GM23338 (cell line): Measurements from ENCODE around the gene CHRM4. TPM values are rescaled to one million over a fixed set of nuclear protein-coding genes. Genes with fewer than 3 reads are reported as not detected.

Source experiments
- ATAC-seq: fragments of 200-7000 bp; cut with Tn5 transposase; 3 replicates; pipeline ENCODE4 v1.9.1; 2020
- DNase-seq: peaks from one replicate; pipeline ENCODE4 v3.0.0-alpha.2; 2015; ENCODE audit warnings: low spot score
- H2AFZ ChIP-seq: fragments of 200-600 bp; sonication (generic); 2 replicates; pipeline ENCODE4 v1.8.0; 2016; ENCODE audit warnings: antibody characterized with exemption, mild to moderate bottlenecking, moderate library complexity
- H3F3A ChIP-seq: fragments of 200-600 bp; sonication (generic); replicated peaks from 2 replicates; pipeline ENCODE4 v1.8.0; 2017; ENCODE audit warnings: antibody characterized with exemption, mixed run types, low read depth
- H3K27ac ChIP-seq: fragments of 200-600 bp; sonication (generic); 2 replicates; pipeline ENCODE4 v1.6.1; 2016; ENCODE audit warnings: low read depth
- H3K27me3 ChIP-seq: fragments of 200-600 bp; sonication (generic); 2 replicates; pipeline ENCODE4 v1.8.0; 2016; ENCODE audit warnings: mild to moderate bottlenecking, mixed run types, moderate library complexity; ENCODE audit not compliant: insufficient read depth
- H3K36me3 ChIP-seq: fragments of 200-600 bp; sonication (generic); 2 replicates; pipeline ENCODE4 v1.8.0; 2016; ENCODE audit warnings: mild to moderate bottlenecking; ENCODE audit not compliant: insufficient read depth
- H3K4me1 ChIP-seq: fragments of 200-600 bp; sonication (generic); 2 replicates; pipeline ENCODE4 v1.8.0; 2016; ENCODE audit warnings: mild to moderate bottlenecking, moderate library complexity; ENCODE audit not compliant: insufficient read depth
- H3K4me2 ChIP-seq: fragments of 200-600 bp; sonication (generic); 2 replicates; pipeline ENCODE4 v1.7.1; 2017; ENCODE audit warnings: mixed run types
- H3K4me3 ChIP-seq: fragments of 200-600 bp; sonication (generic); 2 replicates; pipeline ENCODE4 v1.6.1; 2016; ENCODE audit warnings: mixed run types
- H3K79me2 ChIP-seq: fragments of 200-600 bp; sonication (generic); replicated peaks from 2 replicates; pipeline ENCODE4 v1.8.0; 2017; ENCODE audit warnings: mild to moderate bottlenecking; ENCODE audit not compliant: insufficient read depth
- H3K9me2 ChIP-seq: fragments of 200-600 bp; sonication (generic); 2 replicates; pipeline ENCODE4 v1.8.0; 2017; ENCODE audit not compliant: insufficient read depth
- H4K20me1 ChIP-seq: fragments of 200-600 bp; sonication (generic); replicated peaks from 2 replicates; pipeline ENCODE4 v1.8.0; 2017; ENCODE audit warnings: mild to moderate bottlenecking; ENCODE audit not compliant: insufficient read depth
- H3K27ac Mint-ChIP-seq: 2 replicates; pipeline ENCODE4 v1.8.0; 2020; ENCODE audit warnings: inconsistent platforms, mild to moderate bottlenecking, moderate library complexity, mixed read lengths
- H3K27me3 Mint-ChIP-seq: 3 replicates; pipeline ENCODE4 v1.8.0; 2022; ENCODE audit warnings: low read depth, mild to moderate bottlenecking, moderate library complexity, mixed read lengths, inconsistent platforms; ENCODE audit not compliant: insufficient read depth, poor library complexity
- H3K36me3 Mint-ChIP-seq: 3 replicates; pipeline ENCODE4 v1.8.0; 2021; ENCODE audit warnings: low read depth, mild to moderate bottlenecking, inconsistent platforms, moderate library complexity, mixed read lengths
- H3K4me1 Mint-ChIP-seq: 3 replicates; pipeline ENCODE4 v1.8.0; 2020; ENCODE audit warnings: mild to moderate bottlenecking, inconsistent platforms, mixed read lengths
- H3K4me3 Mint-ChIP-seq: 3 replicates; pipeline ENCODE4 v1.8.0; 2021; ENCODE audit warnings: moderate library complexity, mild to moderate bottlenecking, inconsistent platforms, mixed read lengths
- H3K9me3 Mint-ChIP-seq: 3 replicates; pipeline ENCODE4 v1.8.0; 2020; ENCODE audit warnings: moderate library complexity, mild to moderate bottlenecking, inconsistent platforms, mixed read lengths
- CREB1 ChIP-seq: fragments of 250-450 bp; sonication (Bioruptor Pico); IDR thresholded peaks from 2 replicates; pipeline ENCODE4 v1.5.0; 2020; ENCODE audit warnings: low read depth, mild to moderate bottlenecking, moderate library complexity
- CTCF ChIP-seq, 2 experiments: fragments of 200-600 bp in 1 of 2; sonication (generic) in 1 of 2; conservative IDR thresholded peaks; 2 replicates each; pipeline versions ENCODE4 v1.5.1 to v1.6.1; 2016 to 2017; ENCODE audit warnings: antibody characterized with exemption in 2 of 2, low read depth in 2 of 2, mild to moderate bottlenecking in 2 of 2, moderate library complexity in 1 of 2
- ETS1 ChIP-seq: IDR thresholded peaks from 2 replicates; pipeline ENCODE4 v1.6.1; 2016; ENCODE audit warnings: antibody characterized with exemption
- EZH2 ChIP-seq: fragments of 200-600 bp; sonication (generic); IDR thresholded peaks from one replicate; pipeline ENCODE4 v1.8.0; 2017; ENCODE audit warnings: antibody characterized with exemption, mild to moderate bottlenecking, low read depth; ENCODE audit not compliant: unreplicated experiment
- EZH2phosphoT487 ChIP-seq: fragments of 200-600 bp; sonication (generic); IDR thresholded peaks from one replicate; pipeline ENCODE4 v1.8.1; 2018; ENCODE audit warnings: antibody characterized with exemption; ENCODE audit not compliant: unreplicated experiment
- JUNB ChIP-seq: IDR thresholded peaks from one replicate; pipeline ENCODE4 v1.6.1; 2016; ENCODE audit warnings: antibody characterized with exemption; ENCODE audit not compliant: unreplicated experiment
- NANOG ChIP-seq: IDR thresholded peaks from 2 replicates; pipeline ENCODE4 v1.6.1; 2016; ENCODE audit warnings: antibody characterized with exemption, borderline replicate concordance
- POLR2AphosphoS5 ChIP-seq: IDR thresholded peaks from 2 replicates; pipeline ENCODE4 v1.6.1; 2016; ENCODE audit warnings: antibody characterized with exemption, low read depth
- REST ChIP-seq: IDR thresholded peaks from one replicate; pipeline ENCODE4 v1.6.1; 2018; ENCODE audit warnings: antibody characterized with exemption; ENCODE audit not compliant: unreplicated experiment
- STAT1 ChIP-seq: IDR thresholded peaks from one replicate; pipeline ENCODE4 v1.6.1; 2016; ENCODE audit warnings: antibody characterized with exemption; ENCODE audit not compliant: unreplicated experiment
- ZNF114 ChIP-seq: fragments of 250-450 bp; sonication (Bioruptor Pico); IDR thresholded peaks from 2 replicates; pipeline ENCODE4 v1.5.0; 2020; ENCODE audit warnings: mild to moderate bottlenecking, moderate library complexity
- ZNF331 ChIP-seq: fragments of 250-450 bp; sonication (Bioruptor Pico); IDR thresholded peaks from 2 replicates; pipeline ENCODE4 v1.5.0; 2020; ENCODE audit warnings: low read depth, mild to moderate bottlenecking, moderate library complexity
- ZNF462 ChIP-seq: fragments of 250-450 bp; sonication (Bioruptor Pico); IDR thresholded peaks from 2 replicates; pipeline ENCODE4 v1.5.0; 2020; ENCODE audit warnings: mild to moderate bottlenecking, moderate library complexity
- polyA plus RNA-seq: library from polyadenylated mRNA; unstranded; fragments of >200 nt; fragmentation: Nextera tagmentation; extraction: Ambion mirVana; gene quantifications from 2 replicates; pipeline ENCODE4 v1.2.1, GENCODE V29; 2016
- total RNA-seq: library from RNA; depleted of rRNA; stranded (reverse); fragments of >200 nt; shearing (Covaris generic); gene quantifications from 2 replicates; pipeline ENCODE4 v1.2.3, GENCODE V29; 2014

CHRM4 gene
- total and polyA plus RNA-seq, 2 experiments from 2014 or later, result 0.97 TPM; not detected in 1

GRCh38 chr11:46377831-46378230, 13.7 kb downstream of the CHRM4 start:
- H3K4me3 ChIP-seq, result no peak overlapping the region
- no peaks in the 10 kb centered on the region; the same call in 1 of the 2 replicates for H3K36me3 ChIP-seq
- no peaks in the 10 kb centered on the region for H3K9me2 ChIP-seq
- Mint-ChIP-seq H3K4me1 (peaks cover 11% of the 10 kb centered on the region; the same call in 2 of the 3 replicates), H3K4me3 (no peak overlapping the region; the same call in 2 of the 3 replicates), H3K27ac (no peak overlapping the region), H3K36me3 (peaks cover 30% of the 10 kb centered on the region), H3K27me3 (peaks cover 9% of the 10 kb centered on the region), H3K9me3 (no peaks in the 10 kb centered on the region)
- ATAC-seq (no peak), DNase-seq (no peak)
- H2AFZ ChIP-seq, result no peak overlapping the region
- peaks cover 26% of the 10 kb centered on the region for H3F3A ChIP-seq
- no peak for TF ChIP-seq EZH2phosphoT487
- no peak for TF ChIP-seq CREB1 (CRISPR knock-in tag)
- no peak for TF ChIP-seq ZNF331 (CRISPR knock-in tag)
- no peak for TF ChIP-seq ZNF462
- TF ChIP-seq CTCF (conservative IDR thresholded peaks at IDR 0.05; ENCODE audit: low read depth in 2 of 2), result no peak
- no peak for TF ChIP-seq JUNB
- TF ChIP-seq ETS1, result no peak
- no peak for TF ChIP-seq REST
- no peak for TF ChIP-seq STAT1
- TF ChIP-seq EZH2, result no peak
- TF ChIP-seq NANOG, result no peak
- no peak for TF ChIP-seq POLR2AphosphoS5
- no peak for TF ChIP-seq ZNF114 (CRISPR knock-in tag)
- no peaks in the 10 kb centered on the region for H3K79me2 ChIP-seq
- no peaks in the 10 kb centered on the region for H3K27me3 ChIP-seq
- H4K20me1 ChIP-seq, result peaks cover 4% of the 10 kb centered on the region; the same call in 1 of the 2 replicates
- peaks cover 9% of the 10 kb centered on the region for H3K4me1 ChIP-seq
- H3K27ac ChIP-seq, result no peak overlapping the region
- H3K4me2 ChIP-seq, result no peak overlapping the region
